Epithelial cell of proximal tubule (primary cell): ENCODE measurements around the gene SEMA4B. TPM values are rescaled to one million over a fixed set of nuclear protein-coding genes. Genes with fewer than 3 reads are reported as not detected.

ENCODE experiments used
- DNase-seq: peaks from one replicate; pipeline ENCODE4 v3.0.0-alpha.2; 2011; ENCODE audit warnings: low read depth
- H3K4me3 ChIP-seq: 2 replicates; pipeline ENCODE4 v1.5.1; 2011; ENCODE audit warnings: low read depth, mild to moderate bottlenecking, low read length
- total RNA-seq: library from RNA; depleted of rRNA; stranded (reverse); fragments of >200 nt; gene quantifications from 2 replicates; pipeline ENCODE4 v1.2.3, GENCODE V29; 2015
- TF ChIP-seq, protein P1 (sequence below): conservative IDR thresholded peaks from 2 replicates; pipeline ENCODE4 v1.5.1; 2012; ENCODE audit warnings: low read depth, mild to moderate bottlenecking, low read length

The SEMA4B gene
- total RNA-seq, 1 donor from 2014 or later: 89.6 TPM

DNA sequence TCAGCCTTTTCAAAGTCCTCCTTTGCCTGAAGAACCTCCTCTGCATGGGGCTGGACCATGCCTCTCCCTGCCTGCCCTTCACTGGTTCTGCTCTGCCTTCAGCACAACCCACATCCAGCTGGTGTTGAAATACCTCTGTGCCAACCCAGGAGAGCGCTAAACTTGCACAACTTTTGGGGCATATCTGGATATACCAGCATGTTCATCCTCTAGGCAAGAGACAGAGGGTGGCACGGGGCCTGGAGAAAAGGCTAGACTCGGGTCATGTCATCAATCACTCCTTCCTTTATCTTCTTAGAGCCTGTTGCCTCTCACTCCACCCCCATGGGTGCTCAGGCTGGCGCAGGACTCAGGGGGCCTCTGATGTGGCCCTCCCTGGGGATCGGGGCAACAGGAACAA, 4.8 kb downstream of the SEMA4B start:
- peak overlapping the region; percentile 96 for H3K4me3 ChIP-seq
- no peak for DNase-seq
- TF ChIP-seq, protein P1, sequence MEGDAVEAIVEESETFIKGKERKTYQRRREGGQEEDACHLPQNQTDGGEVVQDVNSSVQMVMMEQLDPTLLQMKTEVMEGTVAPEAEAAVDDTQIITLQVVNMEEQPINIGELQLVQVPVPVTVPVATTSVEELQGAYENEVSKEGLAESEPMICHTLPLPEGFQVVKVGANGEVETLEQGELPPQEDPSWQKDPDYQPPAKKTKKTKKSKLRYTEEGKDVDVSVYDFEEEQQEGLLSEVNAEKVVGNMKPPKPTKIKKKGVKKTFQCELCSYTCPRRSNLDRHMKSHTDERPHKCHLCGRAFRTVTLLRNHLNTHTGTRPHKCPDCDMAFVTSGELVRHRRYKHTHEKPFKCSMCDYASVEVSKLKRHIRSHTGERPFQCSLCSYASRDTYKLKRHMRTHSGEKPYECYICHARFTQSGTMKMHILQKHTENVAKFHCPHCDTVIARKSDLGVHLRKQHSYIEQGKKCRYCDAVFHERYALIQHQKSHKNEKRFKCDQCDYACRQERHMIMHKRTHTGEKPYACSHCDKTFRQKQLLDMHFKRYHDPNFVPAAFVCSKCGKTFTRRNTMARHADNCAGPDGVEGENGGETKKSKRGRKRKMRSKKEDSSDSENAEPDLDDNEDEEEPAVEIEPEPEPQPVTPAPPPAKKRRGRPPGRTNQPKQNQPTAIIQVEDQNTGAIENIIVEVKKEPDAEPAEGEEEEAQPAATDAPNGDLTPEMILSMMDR: no peak

- DNase-seq: no peak
- TF ChIP-seq, protein P1: no peak
- no peak overlapping the region for H3K4me3 ChIP-seq
Measured at GRCh38 chr15:90207252-90207651, 6.1 kb downstream of the SEMA4B start.

DNA sequence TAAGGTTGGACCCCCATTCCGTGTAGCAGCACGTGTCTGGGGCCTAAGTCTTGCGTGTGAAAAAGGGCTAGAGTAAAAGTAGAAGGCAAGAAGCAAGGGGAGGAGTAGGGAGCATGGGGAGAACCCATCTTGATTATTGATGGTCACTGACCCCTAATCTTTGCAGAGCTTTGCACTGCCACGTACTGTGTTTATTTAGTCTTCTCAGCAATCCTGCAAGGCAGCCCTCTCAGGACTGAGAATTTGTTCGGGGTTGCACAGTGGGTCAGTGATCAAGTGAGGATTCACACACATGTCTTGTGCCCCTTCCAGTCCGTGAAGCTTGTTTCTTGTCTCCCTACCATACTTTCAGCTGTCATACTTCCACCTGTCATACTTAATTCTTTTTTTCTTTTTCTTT, 7.2 kb downstream of the SEMA4B start:
- peak overlapping the region; percentile 1 for H3K4me3 ChIP-seq
- TF ChIP-seq, protein P1: no peak
- DNase-seq: no peak

DNA sequence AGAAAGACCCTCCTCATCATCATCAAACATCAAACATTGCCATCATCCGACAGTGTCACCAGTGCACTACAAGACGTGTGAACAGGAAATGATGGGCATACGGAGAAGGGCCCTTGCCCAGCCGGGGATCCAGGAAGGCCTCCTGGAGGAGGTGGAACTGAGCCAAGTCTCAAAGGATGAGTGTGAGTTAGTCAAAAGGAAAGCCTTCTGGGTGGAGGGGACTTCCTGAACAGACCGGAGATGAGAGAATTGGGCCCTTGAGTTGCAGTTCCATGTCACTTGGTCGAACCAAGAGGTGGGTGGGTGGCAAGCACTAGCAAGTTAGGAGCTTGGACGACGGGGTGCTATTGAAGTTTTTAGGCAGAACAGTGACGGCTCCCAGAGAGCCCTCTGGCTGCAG, 8.5 kb downstream of the SEMA4B start:
- DNase-seq: no peak
- no peak overlapping the region for H3K4me3 ChIP-seq
- TF ChIP-seq, protein P1: no peak

DNA sequence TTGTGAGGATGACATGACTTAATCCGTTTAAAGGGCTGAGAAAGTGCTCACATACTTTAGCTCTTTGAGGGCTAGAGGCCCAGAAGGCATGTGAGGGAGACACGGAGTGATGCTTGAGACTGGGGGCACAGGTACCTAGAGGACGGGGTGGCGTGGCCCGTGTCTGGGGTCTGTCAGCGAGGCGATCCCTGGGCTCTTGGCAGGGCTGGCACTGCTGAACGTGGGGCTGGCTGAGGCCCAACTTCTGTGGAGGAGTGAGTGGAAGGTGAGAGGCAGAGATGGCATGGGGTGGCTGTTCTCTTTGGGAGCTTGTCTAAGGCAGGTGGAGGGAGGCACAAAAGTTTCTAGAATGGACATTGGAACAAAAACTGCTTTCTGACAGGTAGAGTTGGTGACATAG, 9.5 kb downstream of the SEMA4B start:
- no peak for DNase-seq
- peak overlapping the region; percentile 23 for H3K4me3 ChIP-seq
- TF ChIP-seq, protein P1: no peak

- TF ChIP-seq, protein P1: no peak
- peak overlapping the region; percentile 23 for H3K4me3 ChIP-seq
- DNase-seq: no peak
Measured at GRCh38 chr15:90211009-90211408, 9.9 kb downstream of the SEMA4B start.

DNA sequence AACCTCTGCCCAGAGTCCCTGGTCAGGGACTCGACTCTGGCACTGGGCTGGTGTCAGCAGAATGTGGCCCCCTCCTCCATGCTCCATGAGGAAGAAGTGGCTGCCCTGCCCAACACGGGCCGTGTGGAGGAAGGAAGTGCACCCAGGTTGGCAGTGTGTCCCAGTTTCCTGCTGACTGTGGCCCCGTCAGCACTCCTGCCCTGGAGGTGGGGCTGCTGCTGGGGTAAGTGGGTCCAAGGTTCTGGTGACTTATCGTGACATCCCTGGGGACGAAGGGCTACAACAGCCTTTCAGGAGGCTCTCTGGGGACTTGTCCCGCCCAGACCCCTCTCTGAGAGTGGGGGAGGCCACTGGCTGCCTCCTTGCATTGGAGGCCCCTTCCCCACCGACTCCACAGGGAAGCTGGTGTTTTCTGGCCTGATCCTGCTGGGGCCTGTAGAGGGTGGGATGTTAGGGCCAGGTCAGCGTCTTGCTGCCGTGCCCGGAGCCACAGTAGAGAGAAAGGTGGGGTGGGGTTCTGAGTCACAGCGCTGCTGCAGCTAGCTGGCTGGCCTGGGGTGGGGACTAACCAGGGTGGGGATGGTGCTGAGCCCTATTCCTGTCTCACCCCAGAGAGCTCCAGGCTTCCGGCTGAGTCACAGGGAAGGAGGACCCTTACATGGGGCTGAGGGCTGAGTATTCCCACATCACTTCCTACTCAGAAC, 10.5 kb downstream of the SEMA4B start:
- TF ChIP-seq, protein P1: no peak
- H3K4me3 ChIP-seq: peak overlapping the region; percentile 23

More for the DNA sequence above, 10.5 kb downstream of the SEMA4B start:
- no peak for DNase-seq
